ENCODE data around the gene SNPH. TPM values are rescaled to one million over a fixed set of nuclear protein-coding genes. Genes with fewer than 3 reads are reported as not detected.

Gene SNPH
- total and polyA plus RNA-seq, 2 of the 4 experiments (the other 2 are of a cell fraction) = 3.1 to 4.5 TPM

- no TSS peak for BruUV-seq (replicated peaks)
- H3K4ac ChIP-seq (ENCODE audit: low read depth, low read length) = peak overlapping the region; percentile 39
- DNase-seq (no peak), ATAC-seq (ENCODE audit: low read depth) (no peak)
- peaks cover 0 to 16% of the 10 kb centered on the region in 2 experiments; a peak in 2 of 4 replicates for H3K79me1 ChIP-seq (ENCODE audit: low read depth in 1 of 2, low read length in 2 of 2)
- in situ Hi-C loops (cut with MboI; ENCODE audit: low sequenced_read_pairs) (no loop called here), intact Hi-C loops (cut with micrococcal nuclease) (no loop called here), dilution Hi-C loops (cut with HindIII; ENCODE audit: low sequenced_read_pairs, unreplicated experiment) (no loop called here)
- ChIA-PET POLR2A (ENCODE audit: unreplicated experiment) (no interaction called here), CTCF (interaction anchor here (1.6 kb wide), 1 partner anchor 117 kb away, joined by 5 read pairs; no protein-coding TSS in a partner anchor)
- peak overlapping the region; percentile 34; the same call in 1 of the 2 replicates for H2BK20ac ChIP-seq (ENCODE audit: low read depth, low read length)
- TF ChIP-seq RAD21 (IDR thresholded peaks at IDR 0.05; ENCODE audit: low read length) (no peak), RFX5 (IDR thresholded peaks at IDR 0.05; ENCODE audit: low read depth, low read length) (no peak), MAZ (IDR thresholded peaks at IDR 0.05; ENCODE audit: borderline replicate concordance, low read depth, low read length) (no peak), ELK1 (IDR thresholded peaks at IDR 0.05; ENCODE audit: borderline replicate concordance, low read depth, low read length) (no peak), SMC3 (IDR thresholded peaks at IDR 0.05; ENCODE audit: low read depth, low read length) (no peak), CEBPB (IDR thresholded peaks at IDR 0.05; ENCODE audit: low read depth, low read length) (no peak), USF2 (IDR thresholded peaks at IDR 0.05; ENCODE audit: low read depth, low read length) (no peak), CHD1 (IDR thresholded peaks at IDR 0.05; ENCODE audit: low read depth, low read length) (no peak), FOS (IDR thresholded peaks at IDR 0.05; ENCODE audit: low read depth, low read length) (no peak), BHLHE40 (IDR thresholded peaks at IDR 0.05; ENCODE audit: low read depth, low read length) (no peak)
- peak overlapping the region; percentile 3; the same call in 1 of the 3 replicates for H2BK15ac ChIP-seq (ENCODE audit: low read depth, low read length)
- H2AK5ac ChIP-seq (ENCODE audit: low read depth, low read length) = peak overlapping the region; percentile 72
- H2BK5ac ChIP-seq (ENCODE audit: low read depth, low read length, poor library complexity, severe bottlenecking) = peak overlapping the region; percentile 17
- H3K27ac ChIP-seq (ENCODE audit: insufficient read depth, low read length) = peak overlapping the region; percentile 5; the same call in 1 of the 2 replicates
- peak overlapping the region; percentile 43 for H2AK9ac ChIP-seq (replicated peaks; ENCODE audit: low read depth, low read length, poor library complexity)
- H3K9me1 ChIP-seq (ENCODE audit: insufficient read depth, low read length) = peaks cover 17% of the 10 kb centered on the region
- peak overlapping the region; percentile 40; the same call in 1 of the 2 replicates for H4K5ac ChIP-seq (ENCODE audit: low read depth, low read length)
- H3K9ac ChIP-seq (ENCODE audit: low read depth, low read length) = no peak overlapping the region
- peak overlapping the region; percentile 24; the same call in 1 of the 2 replicates for H3K14ac ChIP-seq (replicated peaks; ENCODE audit: low read depth, low read length)
- no peak overlapping the region; the same call in 1 of the 2 replicates for H3K23ac ChIP-seq (ENCODE audit: low read depth, low read length)
- H4K20me1 ChIP-seq (ENCODE audit: insufficient read depth, low read length) = no peaks in the 10 kb centered on the region
- H3K4me2 ChIP-seq (ENCODE audit: low read depth, low read length) = no peak overlapping the region
- H3K56ac ChIP-seq (ENCODE audit: extremely low read depth, insufficient read depth, low read length) = no peak overlapping the region
- H3K9me3 ChIP-seq (ENCODE audit: control insufficient read depth, insufficient read depth, low read length) = no peaks in the 10 kb centered on the region
- H3K36me3 ChIP-seq (ENCODE audit: control insufficient read depth, insufficient read depth, low read length) = no peaks in the 10 kb centered on the region
- H2BK120ac ChIP-seq (ENCODE audit: low read depth, low read length) = no peak overlapping the region
- H3K18ac ChIP-seq (ENCODE audit: low read depth, low read length) = peak overlapping the region; percentile 59
- WGBS, 2 experiments (ENCODE audit: extremely low coverage in 2 of 2, insufficient read length in 1 of 2) = no CpG with 5 or more reads among the region's 4 CpGs
- H4K8ac ChIP-seq (ENCODE audit: low read depth in 2 of 2, low read length in 2 of 2) = no peak overlapping the region
- H3K27me3 ChIP-seq (ENCODE audit: control insufficient read depth, insufficient read depth, low read length) = no peaks in the 10 kb centered on the region
- H3K4me1 ChIP-seq (ENCODE audit: control insufficient read depth, insufficient read depth, low read length) = peaks cover 25% of the 10 kb centered on the region
- peak overlapping the region; percentile 43 for H2AFZ ChIP-seq (replicated peaks; ENCODE audit: low read length, poor library complexity)
- H3K4me3 ChIP-seq (ENCODE audit: insufficient read depth, low read depth, low read length) = no peak overlapping the region
- peak overlapping the region; percentile 57; the same call in 1 of the 2 replicates for H4K91ac ChIP-seq (ENCODE audit: insufficient read depth, low read depth, low read length)
These were observed 53.4 kb downstream of the SNPH start for GRCh38 chr20:1319462-1319861.

Data from IMR-90 (cell line).